SK-N-SH treated with all-trans-retinoic acid at 6 μM for 48 hours (cell line): Measurements from ENCODE around the gene HNF4A.
"Not testable (repeated sequence)": the region's sequence is repeated elsewhere in the genome, so short reads cannot be mapped to it uniquely, and the experiment has no call there.

Source experiments
- ATAC-seq: fragments of 200-7000 bp; cut with Tn5 transposase; 3 replicates; pipeline ENCODE4 v1.9.1; 2020; ENCODE audit warnings: mild to moderate bottlenecking, moderate library complexity
- ARNTL ChIP-seq: fragments of 450-650 bp; formaldehyde crosslinking; IDR thresholded peaks from 2 replicates; pipeline ENCODE4 v1.5.0; 2020; ENCODE audit warnings: low read depth, mild to moderate bottlenecking, moderate library complexity, borderline replicate concordance
- BACH2 ChIP-seq: fragments of 250-450 bp; sonication (Bioruptor Pico); IDR thresholded peaks from 2 replicates; pipeline ENCODE4 v1.9.0; 2021; ENCODE audit warnings: mild to moderate bottlenecking, borderline replicate concordance
- CSRNP3 ChIP-seq: fragments of 250-450 bp; sonication (Bioruptor Pico); IDR thresholded peaks from 2 replicates; pipeline ENCODE4 v1.5.1; 2021; ENCODE audit warnings: mild to moderate bottlenecking, moderate library complexity
- ESRRG ChIP-seq: fragments of 250-450 bp; sonication (Bioruptor Pico); IDR thresholded peaks from 2 replicates; pipeline ENCODE4 v1.6.1; 2021; ENCODE audit warnings: mild to moderate bottlenecking
- ISL1 ChIP-seq: fragments of 250-450 bp; sonication (Bioruptor Pico); IDR thresholded peaks from 2 replicates; pipeline ENCODE4 v2.1.2; 2022; ENCODE audit warnings: mild to moderate bottlenecking, moderate library complexity
- OSR1 ChIP-seq: fragments of 250-450 bp; sonication (Bioruptor Pico); IDR thresholded peaks from 2 replicates; pipeline ENCODE4 v1.8.0; 2022; ENCODE audit warnings: moderate library complexity, mild to moderate bottlenecking, inconsistent platforms
- PPARA ChIP-seq: fragments of 250-450 bp; sonication (Bioruptor Pico); IDR thresholded peaks from 2 replicates; pipeline ENCODE4 v1.5.0; 2020; ENCODE audit warnings: mild to moderate bottlenecking, borderline replicate concordance
- RARB ChIP-seq: fragments of 250-450 bp; sonication (Bioruptor Pico); IDR thresholded peaks from 2 replicates; pipeline ENCODE4 v1.8.0; 2021; ENCODE audit warnings: mild to moderate bottlenecking, moderate library complexity
- SNAI2 ChIP-seq: fragments of 250-450 bp; sonication (Bioruptor Pico); IDR thresholded peaks from 2 replicates; pipeline ENCODE4 v1.5.0; 2020; ENCODE audit warnings: mild to moderate bottlenecking, moderate library complexity
- TCF4 ChIP-seq: fragments of 250-450 bp; sonication (Bioruptor Pico); IDR thresholded peaks from 2 replicates; pipeline ENCODE4 v1.8.0; 2021; ENCODE audit warnings: mild to moderate bottlenecking, moderate library complexity, borderline replicate concordance
- TOX ChIP-seq: fragments of 250-450 bp; sonication (Bioruptor Pico); IDR thresholded peaks from 2 replicates; pipeline ENCODE4 v1.8.0; 2021; ENCODE audit warnings: mild to moderate bottlenecking, moderate library complexity, borderline replicate concordance
- TSHZ2 ChIP-seq: fragments of 250-450 bp; sonication (Bioruptor Pico); IDR thresholded peaks from 2 replicates; pipeline ENCODE4 v1.5.0; 2020; ENCODE audit warnings: mild to moderate bottlenecking, moderate library complexity
- ZC3H10 ChIP-seq: fragments of 250-450 bp; sonication (Bioruptor Pico); IDR thresholded peaks from 2 replicates; pipeline ENCODE4 v1.5.1; 2021; ENCODE audit warnings: mild to moderate bottlenecking, moderate library complexity
- ZFP3 ChIP-seq: fragments of 250-450 bp; sonication (Bioruptor Pico); IDR thresholded peaks from 2 replicates; pipeline ENCODE4 v1.5.0; 2020; ENCODE audit warnings: mild to moderate bottlenecking, moderate library complexity
- ZFP30 ChIP-seq: fragments of 450-650 bp; formaldehyde crosslinking; IDR thresholded peaks from 2 replicates; pipeline ENCODE4 v1.5.0; 2022; ENCODE audit warnings: mild to moderate bottlenecking, moderate library complexity
- ZNF565 ChIP-seq: fragments of 450-650 bp; formaldehyde crosslinking; conservative IDR thresholded peaks from 2 replicates; pipeline ENCODE4 v1.5.0; 2020; ENCODE audit warnings: low read depth, mild to moderate bottlenecking, moderate library complexity
- ZNF70 ChIP-seq: fragments of 450-650 bp; formaldehyde crosslinking; IDR thresholded peaks from 2 replicates; pipeline ENCODE4 v1.5.0; 2020; ENCODE audit warnings: mild to moderate bottlenecking, moderate library complexity
- ZNF8 ChIP-seq: fragments of 450-650 bp; formaldehyde crosslinking; IDR thresholded peaks from 2 replicates; pipeline ENCODE4 v1.5.0; 2020; ENCODE audit warnings: mild to moderate bottlenecking, moderate library complexity
- TF ChIP-seq, protein P1 (sequence below): fragments of 250-450 bp; sonication (Bioruptor Pico); IDR thresholded peaks from 2 replicates; pipeline ENCODE4 v1.8.0; 2020; ENCODE audit warnings: mild to moderate bottlenecking, moderate library complexity, borderline replicate concordance
- TF ChIP-seq, protein P2 (sequence below): fragments of 250-450 bp; sonication (Bioruptor Pico); IDR thresholded peaks from 2 replicates; pipeline ENCODE4 v1.5.1; 2020; ENCODE audit warnings: low read depth, mild to moderate bottlenecking, moderate library complexity

Gene HNF4A

GRCh38 chr20:44345941-44346340 lies 9.6 kb upstream of the HNF4A start:
- ATAC-seq: not testable (repeated sequence)

- TF ChIP-seq ARNTL (no peak), TCF4 (CRISPR knock-in tag) (no peak), ZC3H10 (CRISPR knock-in tag) (no peak), ZNF565 (CRISPR knock-in tag) (no peak), TSHZ2 (CRISPR knock-in tag) (no peak), SNAI2 (no peak), BACH2 (no peak)
- ATAC-seq: no peak
These were observed 7.3 kb upstream of the HNF4A start for GRCh38 chr20:44348168-44348659.

DNA sequence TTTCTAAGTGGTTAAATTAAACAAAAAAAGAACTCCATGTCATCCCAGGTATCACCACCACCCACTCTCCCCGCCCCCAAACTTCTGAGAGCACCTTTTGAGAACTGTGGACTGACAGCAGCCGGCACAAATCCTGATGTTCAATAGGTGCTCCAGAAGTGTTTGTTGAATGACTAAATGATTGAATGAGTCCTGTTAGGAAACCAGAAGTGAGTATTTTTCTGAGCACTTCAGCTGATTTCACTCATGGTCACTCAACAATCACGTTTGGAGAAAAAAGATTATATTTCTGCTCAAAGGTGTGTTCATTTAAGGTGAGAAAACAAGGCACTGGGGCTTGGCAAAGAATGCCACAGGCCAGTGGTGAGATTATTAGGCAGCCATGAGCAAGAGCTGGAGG lies 6.2 kb upstream of the HNF4A start:
- TF ChIP-seq ZFP30 (CRISPR knock-in tag): no peak
- no peak for TF ChIP-seq ESRRG (CRISPR knock-in tag)
- no peak for TF ChIP-seq OSR1
- TF ChIP-seq, protein P1, sequence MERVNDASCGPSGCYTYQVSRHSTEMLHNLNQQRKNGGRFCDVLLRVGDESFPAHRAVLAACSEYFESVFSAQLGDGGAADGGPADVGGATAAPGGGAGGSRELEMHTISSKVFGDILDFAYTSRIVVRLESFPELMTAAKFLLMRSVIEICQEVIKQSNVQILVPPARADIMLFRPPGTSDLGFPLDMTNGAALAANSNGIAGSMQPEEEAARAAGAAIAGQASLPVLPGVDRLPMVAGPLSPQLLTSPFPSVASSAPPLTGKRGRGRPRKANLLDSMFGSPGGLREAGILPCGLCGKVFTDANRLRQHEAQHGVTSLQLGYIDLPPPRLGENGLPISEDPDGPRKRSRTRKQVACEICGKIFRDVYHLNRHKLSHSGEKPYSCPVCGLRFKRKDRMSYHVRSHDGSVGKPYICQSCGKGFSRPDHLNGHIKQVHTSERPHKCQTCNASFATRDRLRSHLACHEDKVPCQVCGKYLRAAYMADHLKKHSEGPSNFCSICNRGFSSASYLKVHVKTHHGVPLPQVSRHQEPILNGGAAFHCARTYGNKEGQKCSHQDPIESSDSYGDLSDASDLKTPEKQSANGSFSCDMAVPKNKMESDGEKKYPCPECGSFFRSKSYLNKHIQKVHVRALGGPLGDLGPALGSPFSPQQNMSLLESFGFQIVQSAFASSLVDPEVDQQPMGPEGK (CRISPR knock-in tag): no peak
- no peak for ATAC-seq

DNA sequence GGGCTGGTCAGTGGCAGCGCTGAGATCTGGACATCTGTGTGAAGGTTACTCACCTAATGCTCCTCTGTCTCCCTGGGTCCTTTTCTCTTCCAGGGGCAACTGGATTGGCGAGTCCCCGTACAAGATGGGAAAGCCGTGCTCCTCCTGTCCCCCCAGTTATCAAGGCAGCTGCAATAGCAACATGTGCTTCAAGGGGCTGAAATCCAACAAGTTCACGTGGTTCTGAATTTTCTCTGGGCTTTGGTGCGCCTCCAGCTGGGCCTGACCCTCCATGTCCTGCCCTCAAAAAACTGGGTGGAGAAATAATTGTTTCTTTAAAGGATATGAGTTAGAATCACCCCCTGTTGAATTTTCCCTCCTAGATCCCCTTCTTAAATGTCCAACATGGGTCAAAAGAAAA lies 4.9 kb upstream of the HNF4A start:
- no peak for TF ChIP-seq ZFP30 (CRISPR knock-in tag)
- TF ChIP-seq ZNF8 (CRISPR knock-in tag): no peak
- TF ChIP-seq TOX (CRISPR knock-in tag): no peak
- TF ChIP-seq SNAI2: no peak
- TF ChIP-seq ZC3H10 (CRISPR knock-in tag): no peak
- TF ChIP-seq TCF4 (CRISPR knock-in tag): no peak
- no peak for TF ChIP-seq PPARA (CRISPR knock-in tag)
- no peak for TF ChIP-seq RARB (CRISPR knock-in tag)
- TF ChIP-seq TSHZ2 (CRISPR knock-in tag): no peak
- TF ChIP-seq OSR1: no peak
- no peak for TF ChIP-seq ZNF70 (CRISPR knock-in tag)
- TF ChIP-seq ZFP3 (CRISPR knock-in tag): no peak
- TF ChIP-seq, protein P1 (CRISPR knock-in tag): no peak
- TF ChIP-seq, protein P2, sequence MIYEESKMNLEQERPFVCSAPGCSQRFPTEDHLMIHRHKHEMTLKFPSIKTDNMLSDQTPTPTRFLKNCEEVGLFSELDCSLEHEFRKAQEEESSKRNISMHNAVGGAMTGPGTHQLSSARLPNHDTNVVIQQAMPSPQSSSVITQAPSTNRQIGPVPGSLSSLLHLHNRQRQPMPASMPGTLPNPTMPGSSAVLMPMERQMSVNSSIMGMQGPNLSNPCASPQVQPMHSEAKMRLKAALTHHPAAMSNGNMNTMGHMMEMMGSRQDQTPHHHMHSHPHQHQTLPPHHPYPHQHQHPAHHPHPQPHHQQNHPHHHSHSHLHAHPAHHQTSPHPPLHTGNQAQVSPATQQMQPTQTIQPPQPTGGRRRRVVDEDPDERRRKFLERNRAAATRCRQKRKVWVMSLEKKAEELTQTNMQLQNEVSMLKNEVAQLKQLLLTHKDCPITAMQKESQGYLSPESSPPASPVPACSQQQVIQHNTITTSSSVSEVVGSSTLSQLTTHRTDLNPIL (CRISPR knock-in tag): no peak
- no peak for TF ChIP-seq BACH2
- TF ChIP-seq CSRNP3 (CRISPR knock-in tag): no peak
- no peak for TF ChIP-seq ZNF565 (CRISPR knock-in tag)
- no peak for TF ChIP-seq ISL1 (CRISPR knock-in tag)
- no peak for ATAC-seq
